Endothelial cell of umbilical vein (primary cell): ENCODE data around the gene PPP2R2C.

Source experiments
- EZH2 ChIP-seq: IDR thresholded peaks from 2 replicates; pipeline ENCODE4 v1.6.1; 2012; ENCODE audit warnings: borderline replicate concordance, low read depth, mild to moderate bottlenecking, moderate library complexity, low read length, inconsistent platforms; ENCODE audit not compliant: severe bottlenecking
- FOS ChIP-seq: IDR thresholded peaks from 2 replicates; pipeline ENCODE4 v1.6.1; 2011; ENCODE audit warnings: mild to moderate bottlenecking, low read length, moderate library complexity, borderline replicate concordance; ENCODE audit not compliant: insufficient read depth
- JUN ChIP-seq: IDR thresholded peaks from 2 replicates; pipeline ENCODE4 v1.6.1; 2011; ENCODE audit warnings: borderline replicate concordance, low read depth; ENCODE audit not compliant: insufficient read length, insufficient read depth
- MYC ChIP-seq: IDR thresholded peaks from one replicate; pipeline ENCODE4 v1.6.1; 2011; ENCODE audit warnings: mild to moderate bottlenecking, low read depth, low read length
- POLR2A ChIP-seq: IDR thresholded peaks from 2 replicates; pipeline ENCODE4 v1.6.1; 2012; ENCODE audit warnings: low read depth, mild to moderate bottlenecking, control low read depth, low read length
- POLR2AphosphoS5 ChIP-seq: IDR thresholded peaks from 2 replicates; pipeline ENCODE4 v1.6.1; 2012; ENCODE audit warnings: low read depth, mild to moderate bottlenecking, control low read depth, low read length, moderate library complexity; ENCODE audit not compliant: insufficient read depth
- TF ChIP-seq, protein P1 (sequence below): IDR thresholded peaks from 2 replicates; pipeline ENCODE4 v1.6.1; 2011; ENCODE audit not compliant: insufficient read depth, insufficient read length
- TF ChIP-seq, protein P2 (sequence below), 2 donors: IDR thresholded peaks; 1 replicate in 1 of 2; 2 replicates in 1 of 2; pipeline ENCODE4 v1.5.1; 2011; ENCODE audit warnings: low read length in 2 of 2, mild to moderate bottlenecking in 2 of 2, moderate library complexity in 2 of 2, control low read depth in 1 of 2, inconsistent platforms in 1 of 2, low read depth in 1 of 2; ENCODE audit not compliant: insufficient read depth in 1 of 2; ENCODE audit errors: extremely low read depth in 1 of 2

- TF ChIP-seq POLR2A (no peak), EZH2 (no peak), MYC (no peak), POLR2AphosphoS5 (no peak), FOS (no peak), JUN (no peak)
- TF ChIP-seq, protein P1, sequence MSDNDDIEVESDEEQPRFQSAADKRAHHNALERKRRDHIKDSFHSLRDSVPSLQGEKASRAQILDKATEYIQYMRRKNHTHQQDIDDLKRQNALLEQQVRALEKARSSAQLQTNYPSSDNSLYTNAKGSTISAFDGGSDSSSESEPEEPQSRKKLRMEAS: no peak
- TF ChIP-seq, protein P2, sequence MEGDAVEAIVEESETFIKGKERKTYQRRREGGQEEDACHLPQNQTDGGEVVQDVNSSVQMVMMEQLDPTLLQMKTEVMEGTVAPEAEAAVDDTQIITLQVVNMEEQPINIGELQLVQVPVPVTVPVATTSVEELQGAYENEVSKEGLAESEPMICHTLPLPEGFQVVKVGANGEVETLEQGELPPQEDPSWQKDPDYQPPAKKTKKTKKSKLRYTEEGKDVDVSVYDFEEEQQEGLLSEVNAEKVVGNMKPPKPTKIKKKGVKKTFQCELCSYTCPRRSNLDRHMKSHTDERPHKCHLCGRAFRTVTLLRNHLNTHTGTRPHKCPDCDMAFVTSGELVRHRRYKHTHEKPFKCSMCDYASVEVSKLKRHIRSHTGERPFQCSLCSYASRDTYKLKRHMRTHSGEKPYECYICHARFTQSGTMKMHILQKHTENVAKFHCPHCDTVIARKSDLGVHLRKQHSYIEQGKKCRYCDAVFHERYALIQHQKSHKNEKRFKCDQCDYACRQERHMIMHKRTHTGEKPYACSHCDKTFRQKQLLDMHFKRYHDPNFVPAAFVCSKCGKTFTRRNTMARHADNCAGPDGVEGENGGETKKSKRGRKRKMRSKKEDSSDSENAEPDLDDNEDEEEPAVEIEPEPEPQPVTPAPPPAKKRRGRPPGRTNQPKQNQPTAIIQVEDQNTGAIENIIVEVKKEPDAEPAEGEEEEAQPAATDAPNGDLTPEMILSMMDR (IDR thresholded peaks at IDR 0.05; ENCODE audit: extremely low read depth in 1 of 2, insufficient read depth in 1 of 2, low read depth in 1 of 2, low read length in 2 of 2): no peak
These were observed 112.0 kb downstream of the PPP2R2C start for GRCh38 chr4:6360385-6360784.
